IPS-NIHi7 (cell line): ENCODE data around the gene CNTFR.

Experiments used
- DNase-seq: peaks from one replicate; pipeline ENCODE4 v3.0.0; 2012; ENCODE audit warnings: mixed read lengths; ENCODE audit errors: extremely low spot score

Gene CNTFR

GRCh38 chr9:34572628-34573027 lies 16.9 kb downstream of the CNTFR start:
- no peak for DNase-seq

GRCh38 chr9:34572092-34572491 lies 17.4 kb downstream of the CNTFR start:
- no peak for DNase-seq

- no peak for DNase-seq
These were observed 18.1 kb downstream of the CNTFR start for GRCh38 chr9:34571481-34571810.

GRCh38 chr9:34570809-34571480 lies 18.6 kb downstream of the CNTFR start:
- DNase-seq: no peak

GRCh38 chr9:34570376-34570775 lies 19.1 kb downstream of the CNTFR start:
- no peak for DNase-seq

GRCh38 chr9:34568774-34569173 lies 20.8 kb downstream of the CNTFR start:
- DNase-seq: no peak

GRCh38 chr9:34568133-34568532 lies 21.4 kb downstream of the CNTFR start:
- no peak for DNase-seq

GRCh38 chr9:34566972-34567371 lies 22.6 kb downstream of the CNTFR start:
- no peak for DNase-seq

GRCh38 chr9:34566322-34566721 lies 23.2 kb downstream of the CNTFR start:
- no peak for DNase-seq

- no peak for DNase-seq
These were observed 23.7 kb downstream of the CNTFR start for GRCh38 chr9:34565856-34566255.

GRCh38 chr9:34564617-34565016 lies 24.9 kb downstream of the CNTFR start:
- DNase-seq: no peak

GRCh38 chr9:34563262-34563661 lies 26.3 kb downstream of the CNTFR start:
- no peak for DNase-seq

GRCh38 chr9:34562135-34562745 lies 27.3 kb downstream of the CNTFR start:
- peak; percentile 83 for DNase-seq

- no peak for DNase-seq
These were observed 28.8 kb downstream of the CNTFR start for GRCh38 chr9:34560599-34561214.

GRCh38 chr9:34559624-34560455 lies 29.7 kb downstream of the CNTFR start:
- DNase-seq: no peak

- no peak for DNase-seq
These were observed 30.5 kb downstream of the CNTFR start for GRCh38 chr9:34558919-34559623.

- no peak for DNase-seq
These were observed 31.2 kb downstream of the CNTFR start for GRCh38 chr9:34558364-34558763.

- DNase-seq: no peak
These were observed 31.9 kb downstream of the CNTFR start for GRCh38 chr9:34557426-34558321.

- no peak for DNase-seq
These were observed 32.6 kb downstream of the CNTFR start for GRCh38 chr9:34556949-34557348.

GRCh38 chr9:34555936-34556525 lies 33.5 kb downstream of the CNTFR start:
- no peak for DNase-seq
